ENCODE results near the gene ALG12. TPM values are rescaled to one million over a fixed set of nuclear protein-coding genes. Genes with fewer than 3 reads are reported as not detected.
A peak's percentile ranks its signal among the peaks of the same experiment; 100 is the strongest.
"Not testable (repeated sequence)": the region's sequence is repeated elsewhere in the genome, so short reads cannot be mapped to it uniquely, and the experiment has no call there.

Gene ALG12
- total RNA-seq, 1 donor from 2014 or later = 30.0 TPM

DNA sequence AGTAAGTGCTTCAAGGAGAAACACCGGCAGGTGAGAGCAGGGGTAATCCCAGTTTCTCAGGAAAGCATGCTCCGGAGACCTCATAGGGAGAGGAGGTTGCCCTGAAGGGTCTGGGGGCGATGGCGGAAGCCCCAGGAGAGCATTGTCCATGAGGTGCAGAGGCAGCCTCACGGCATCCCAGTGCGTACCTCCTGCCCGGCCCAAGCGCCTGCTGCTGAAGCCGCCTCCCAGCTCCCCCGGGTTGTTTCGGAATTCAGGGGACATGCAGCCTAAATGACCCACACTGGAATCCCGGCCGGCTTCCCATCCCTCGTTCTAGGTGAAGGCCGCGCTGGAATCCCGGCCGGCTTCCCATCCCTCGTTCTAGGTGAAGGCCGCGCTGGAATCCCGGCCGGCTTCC lies 61.9 kb downstream of the ALG12 start:
- peaks cover 11% of the 10 kb centered on the region for H3K27me3 Mint-ChIP-seq
- H3K36me3 Mint-ChIP-seq = no peaks in the 10 kb centered on the region
- peaks cover 28% of the 10 kb centered on the region for H3K4me1 Mint-ChIP-seq (ENCODE audit: unreplicated experiment)
- TF ChIP-seq CTCF (conservative IDR thresholded peaks at IDR 0.05) = no peak
- H3K27ac Mint-ChIP-seq = peak overlapping the region; percentile 97
- no peaks in the 10 kb centered on the region for H3K9me3 Mint-ChIP-seq
- no peak for DNase-seq (ENCODE audit: extremely low spot score, unreplicated experiment)
- peak overlapping the region; percentile 93 for H3K4me3 Mint-ChIP-seq

GRCh38 chr22:49855251-49855911 lies 62.9 kb downstream of the ALG12 start:
- H3K4me1 Mint-ChIP-seq (ENCODE audit: unreplicated experiment) = peaks cover 28% of the 10 kb centered on the region
- H3K27me3 Mint-ChIP-seq = peaks cover 20% of the 10 kb centered on the region
- no peak for TF ChIP-seq CTCF (conservative IDR thresholded peaks at IDR 0.05)
- no peak for DNase-seq (ENCODE audit: extremely low spot score, unreplicated experiment)
- H3K36me3 Mint-ChIP-seq = no peaks in the 10 kb centered on the region
- H3K9me3 Mint-ChIP-seq = no peaks in the 10 kb centered on the region
- H3K4me3 Mint-ChIP-seq = peak overlapping the region; percentile 93
- peak overlapping the region; percentile 97 for H3K27ac Mint-ChIP-seq

DNA sequence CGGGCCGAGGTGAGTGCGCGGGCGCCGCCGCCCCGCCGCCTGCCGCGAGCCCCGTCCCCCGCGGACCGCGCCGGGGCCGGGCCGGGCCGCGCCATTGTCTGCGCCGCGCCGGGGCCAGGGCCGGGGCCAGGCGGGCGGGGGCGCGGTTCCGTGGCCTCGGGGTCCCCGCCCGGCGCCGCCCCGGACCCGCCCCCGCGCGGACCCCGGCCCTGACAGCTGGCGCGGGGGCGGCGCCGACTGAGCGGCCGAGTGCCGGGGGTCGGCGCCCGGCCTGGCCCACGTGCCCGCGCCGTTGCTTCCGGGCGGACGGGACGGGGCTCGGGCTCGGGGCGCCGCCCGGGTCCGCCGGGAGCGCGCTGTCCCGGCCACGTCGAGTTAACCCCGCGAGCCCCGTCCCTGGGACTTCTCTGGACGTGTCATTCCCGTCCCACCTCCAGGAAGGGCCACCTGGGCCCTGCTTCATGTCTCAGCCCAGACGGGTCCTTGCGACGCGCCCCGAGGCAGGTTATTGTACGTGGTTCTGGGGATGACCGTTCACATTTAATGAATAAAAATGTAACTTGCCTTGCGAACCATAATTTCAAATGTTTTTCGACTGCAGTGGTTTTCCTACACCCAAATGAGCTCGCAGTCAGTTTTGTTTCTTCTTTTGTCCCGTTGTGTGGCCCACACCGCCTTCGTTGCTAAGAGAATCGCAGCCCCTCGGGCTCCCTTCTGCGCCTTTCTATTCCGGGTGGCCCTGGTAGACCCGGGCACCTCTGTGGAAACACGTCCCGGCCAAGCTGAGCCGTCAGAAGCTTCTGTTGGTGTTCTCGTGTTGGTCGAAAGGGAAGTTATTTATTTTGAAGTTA lies 64.0 kb downstream of the ALG12 start:
- Mint-ChIP-seq H3K4me1 (ENCODE audit: unreplicated experiment) (peaks cover 28% of the 10 kb centered on the region), H3K36me3 (no peaks in the 10 kb centered on the region), H3K27ac (peak overlapping the region; percentile 97), H3K27me3 (peaks cover 28% of the 10 kb centered on the region), H3K4me3 (peak overlapping the region; percentile 93), H3K9me3 (no peaks in the 10 kb centered on the region)
- TF ChIP-seq CTCF (conservative IDR thresholded peaks at IDR 0.05) = no peak
- DNase-seq (ENCODE audit: extremely low spot score, unreplicated experiment) = no peak

DNA sequence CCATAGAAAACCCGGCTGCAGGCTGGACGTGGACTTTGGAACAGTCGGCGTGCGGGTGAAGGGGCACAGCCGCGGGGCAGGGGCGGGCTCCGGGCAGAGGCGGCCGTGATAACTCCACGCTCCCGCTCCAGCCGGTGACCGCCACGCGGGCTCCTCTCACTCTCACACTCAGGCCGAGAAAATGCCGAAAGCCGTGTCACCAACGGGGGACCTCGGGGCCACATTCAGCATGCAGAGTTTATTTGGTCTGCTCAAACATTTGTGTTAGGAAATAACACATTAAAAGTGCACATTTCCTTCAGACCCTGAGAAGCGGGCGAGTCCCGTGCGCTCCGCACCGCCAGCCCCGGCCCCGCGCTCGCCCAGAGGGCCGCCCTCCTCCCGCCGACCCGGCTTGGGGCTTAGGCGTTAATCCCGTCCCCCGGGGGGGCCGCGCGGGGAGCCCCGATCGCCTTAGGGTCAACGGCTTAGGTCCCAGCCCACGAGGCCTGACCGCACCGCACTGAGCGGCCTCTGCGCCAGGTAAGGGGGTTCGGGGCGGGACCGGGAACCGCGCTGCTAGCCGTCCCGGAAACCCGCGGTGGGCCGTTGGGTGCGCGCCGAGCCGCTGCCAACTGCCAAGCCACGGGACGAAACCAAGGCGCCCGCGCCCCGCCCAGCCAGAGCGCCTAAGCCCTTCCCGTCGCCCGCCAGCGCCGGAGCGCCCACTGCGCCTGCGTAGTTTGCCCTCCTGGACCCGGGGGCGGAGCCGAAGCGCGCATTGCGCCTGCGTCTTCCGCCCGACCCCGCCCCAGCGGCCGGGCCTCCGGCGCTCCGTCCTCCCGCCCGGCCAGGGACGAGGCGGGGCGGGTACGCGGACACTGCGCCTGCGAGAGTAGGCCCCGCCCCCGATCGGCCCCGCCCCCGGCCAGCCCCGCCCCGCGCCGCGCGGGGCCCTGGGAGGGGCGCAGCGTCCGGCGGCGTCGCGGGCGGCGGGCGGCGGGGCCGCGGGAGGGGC lies 65.0 kb downstream of the ALG12 start, which contains the start of gene ZBED4:
Gene ZBED4 (plus strand): TSS at position 947 of the 997 bp plus-strand sequence. CDS start 29,819 bp downstream, outside the sequence.
- H3K27ac Mint-ChIP-seq = peak within 1 kb of the TSS; percentile 97
- H3K36me3 Mint-ChIP-seq = no peaks in the 10 kb centered on the region

DNA sequence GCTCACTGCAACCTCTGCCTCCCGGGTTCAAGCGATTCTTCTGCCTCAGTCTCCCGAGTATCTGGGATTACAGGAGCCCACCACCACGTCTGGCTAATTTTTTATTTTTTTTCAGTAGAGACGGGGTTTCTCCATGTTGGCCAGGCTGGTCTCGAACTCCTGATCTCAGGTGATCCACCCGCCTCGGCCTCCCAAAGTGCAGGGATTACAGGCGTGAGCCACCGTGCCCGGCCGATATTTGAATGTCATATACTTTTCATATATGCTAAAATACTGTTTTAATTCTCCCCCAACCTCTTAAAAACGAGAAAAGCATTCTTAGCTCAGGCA lies 65.7 kb downstream of the ALG12 start:
- Mint-ChIP-seq H3K4me3 (peak overlapping the region; percentile 83), H3K27me3 (peaks cover 36% of the 10 kb centered on the region), H3K4me1 (ENCODE audit: unreplicated experiment) (peaks cover 23% of the 10 kb centered on the region)
- not testable (repeated sequence) for H3K27ac Mint-ChIP-seq; DNase-seq (ENCODE audit: extremely low spot score, unreplicated experiment); H3K36me3 Mint-ChIP-seq; H3K9me3 Mint-ChIP-seq

More for the DNA sequence above, 65.0 kb downstream of the ALG12 start, which contains the start of gene ZBED4:
- peaks cover 25% of the 10 kb centered on the region for H3K4me1 Mint-ChIP-seq (ENCODE audit: unreplicated experiment)
- H3K9me3 Mint-ChIP-seq = no peaks in the 10 kb centered on the region
- peak; percentile 99 for DNase-seq (ENCODE audit: extremely low spot score, unreplicated experiment)
- TF ChIP-seq CTCF (conservative IDR thresholded peaks at IDR 0.05) = no peak
- peaks cover 30% of the 10 kb centered on the region for H3K27me3 Mint-ChIP-seq
- H3K4me3 Mint-ChIP-seq = peak within 1 kb of the TSS; percentile 93
